Keratinocyte (primary cell): ENCODE results near the gene MANEAL.

Experiments
- EZH2 ChIP-seq: IDR thresholded peaks from one replicate; pipeline ENCODE4 v1.6.1; 2012; ENCODE audit warnings: inconsistent platforms, mild to moderate bottlenecking, low read length, moderate library complexity
- TF ChIP-seq, protein P1 (sequence below), 3 experiments: IDR thresholded peaks in 1 of 3; conservative IDR thresholded peaks in 1 of 3; optimal IDR thresholded peaks in 1 of 3; 2 replicates in 2 of 3; 3 replicates in 1 of 3; pipeline versions ENCODE3 to v1.5.1; 2011; ENCODE audit warnings: low read length in 3 of 3, mild to moderate bottlenecking in 3 of 3, moderate library complexity in 2 of 3, control low read depth in 1 of 3, inconsistent platforms in 1 of 3; ENCODE audit not compliant: insufficient read depth in 2 of 3; ENCODE audit errors: extremely low read depth in 1 of 3

DNA sequence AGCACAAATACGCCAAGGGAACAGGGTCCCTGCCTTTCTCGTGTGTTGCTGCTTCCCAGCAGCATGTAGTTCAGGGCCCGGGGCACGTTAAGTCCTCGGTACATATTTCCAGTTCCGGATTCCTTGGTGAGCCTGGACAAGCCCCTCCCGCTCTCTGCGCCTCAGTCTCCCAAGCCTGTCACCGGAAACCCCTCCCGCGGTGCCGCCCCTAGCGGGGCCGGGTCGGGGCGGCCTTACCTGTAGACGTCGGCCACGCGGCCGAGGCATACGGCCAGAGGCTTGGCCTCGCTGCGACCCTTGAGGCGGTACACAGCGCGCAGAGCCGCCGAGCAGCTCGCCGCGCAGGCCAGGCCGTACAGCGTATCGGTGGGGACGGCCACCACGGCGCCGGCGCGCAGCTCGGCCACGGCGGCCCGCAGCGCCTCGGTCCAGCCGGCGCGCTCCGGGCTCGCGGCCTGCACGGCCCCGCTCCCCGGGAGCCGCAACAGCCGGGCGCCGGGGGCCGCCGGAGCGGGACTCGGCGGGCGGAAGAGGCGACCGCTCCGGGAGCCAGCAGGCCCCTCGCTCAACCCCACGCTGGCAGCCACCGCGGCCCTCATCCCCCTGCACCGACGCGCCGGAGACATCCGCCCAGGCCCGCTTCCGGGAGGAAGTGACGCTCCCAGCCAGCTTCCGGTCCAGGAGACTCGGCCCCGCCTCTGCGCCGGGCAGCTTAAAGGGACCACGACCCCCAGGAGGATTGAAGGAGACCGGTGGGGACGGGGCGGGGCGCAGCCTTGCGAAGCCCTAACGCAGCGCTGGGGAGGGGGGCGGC, 14.1 kb downstream of the MANEAL start, which contains the start of the genes C1orf122 and YRDC:
- TF ChIP-seq, protein P1, sequence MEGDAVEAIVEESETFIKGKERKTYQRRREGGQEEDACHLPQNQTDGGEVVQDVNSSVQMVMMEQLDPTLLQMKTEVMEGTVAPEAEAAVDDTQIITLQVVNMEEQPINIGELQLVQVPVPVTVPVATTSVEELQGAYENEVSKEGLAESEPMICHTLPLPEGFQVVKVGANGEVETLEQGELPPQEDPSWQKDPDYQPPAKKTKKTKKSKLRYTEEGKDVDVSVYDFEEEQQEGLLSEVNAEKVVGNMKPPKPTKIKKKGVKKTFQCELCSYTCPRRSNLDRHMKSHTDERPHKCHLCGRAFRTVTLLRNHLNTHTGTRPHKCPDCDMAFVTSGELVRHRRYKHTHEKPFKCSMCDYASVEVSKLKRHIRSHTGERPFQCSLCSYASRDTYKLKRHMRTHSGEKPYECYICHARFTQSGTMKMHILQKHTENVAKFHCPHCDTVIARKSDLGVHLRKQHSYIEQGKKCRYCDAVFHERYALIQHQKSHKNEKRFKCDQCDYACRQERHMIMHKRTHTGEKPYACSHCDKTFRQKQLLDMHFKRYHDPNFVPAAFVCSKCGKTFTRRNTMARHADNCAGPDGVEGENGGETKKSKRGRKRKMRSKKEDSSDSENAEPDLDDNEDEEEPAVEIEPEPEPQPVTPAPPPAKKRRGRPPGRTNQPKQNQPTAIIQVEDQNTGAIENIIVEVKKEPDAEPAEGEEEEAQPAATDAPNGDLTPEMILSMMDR (optimal IDR thresholded peaks at IDR 0.05 in 1 of 3, IDR thresholded peaks at IDR 0.05 in 1 of 3, conservative IDR thresholded peaks at IDR 0.05 in 1 of 3; ENCODE audit: extremely low read depth in 1 of 3, insufficient read depth in 2 of 3, low read length in 3 of 3), result no peak
- TF ChIP-seq EZH2, result no peak
